Inflammatory macrophage (primary cell): ENCODE results near the gene MTG2.

Experiments
- DNase-seq, 2 donors: peaks; one replicate each; pipeline ENCODE4 v3.0.0-alpha.2; 2020 to 2022

Gene MTG2

GRCh38 chr20:62236200-62236599 lies 53.4 kb downstream of the MTG2 start:
- DNase-seq: no peak

- no peak for DNase-seq
Observed at GRCh38 chr20:62236766-62237513, 54.1 kb downstream of the MTG2 start.

GRCh38 chr20:62237514-62237800 lies 54.6 kb downstream of the MTG2 start:
- no peak for DNase-seq

GRCh38 chr20:62237801-62238568 lies 55.2 kb downstream of the MTG2 start, which contains the start of gene OSBPL2:
OSBPL2 (plus strand) TSS chr20:62238521; CDS start chr20:62256185, 17,664 bp downstream.
- DNase-seq: peak; percentile 99 to 100

- peak in 1 of 2 donors; percentile 9 for DNase-seq
Observed at GRCh38 chr20:62238569-62239277, 55.9 kb downstream of the MTG2 start.

- DNase-seq: no peak
Observed at GRCh38 chr20:62239278-62239879, 56.6 kb downstream of the MTG2 start.

GRCh38 chr20:62240020-62240685 lies 57.3 kb downstream of the MTG2 start:
- peak; percentile 38 to 39 for DNase-seq

GRCh38 chr20:62241506-62241905 lies 58.7 kb downstream of the MTG2 start:
- DNase-seq: no peak

GRCh38 chr20:62242176-62242575 lies 59.3 kb downstream of the MTG2 start:
- DNase-seq: no peak

GRCh38 chr20:62243106-62243505 lies 60.3 kb downstream of the MTG2 start:
- no peak for DNase-seq

GRCh38 chr20:62243906-62244515 lies 61.2 kb downstream of the MTG2 start:
- no peak for DNase-seq

- DNase-seq: no peak
Observed at GRCh38 chr20:62244644-62245108, 61.8 kb downstream of the MTG2 start.

- no peak for DNase-seq
Observed at GRCh38 chr20:62245911-62246280, 63.1 kb downstream of the MTG2 start.

- no peak for DNase-seq
Observed at GRCh38 chr20:62246431-62246830, 63.6 kb downstream of the MTG2 start.

GRCh38 chr20:62246872-62247652 lies 64.2 kb downstream of the MTG2 start:
- DNase-seq: no peak

GRCh38 chr20:62248890-62249560 lies 66.2 kb downstream of the MTG2 start:
- DNase-seq: no peak

- no peak for DNase-seq
Observed at GRCh38 chr20:62252342-62252966, 69.6 kb downstream of the MTG2 start.
